GM21526 (cell line): ENCODE measurements around the gene HLA-DQB2.
"Not testable (repeated sequence)": the region's sequence is repeated elsewhere in the genome, so short reads cannot be mapped to it uniquely, and the experiment has no call there.

Experiments used
- ATAC-seq: cut with Tn5 transposase; IDR thresholded peaks from one replicate; pipeline ENCODE4 v1.9.1; 2021; ENCODE audit warnings: moderate library complexity; ENCODE audit not compliant: unreplicated experiment, low FRiP score

HLA-DQB2 gene

GRCh38 chr6:32752580-32752979 is 10.8 kb downstream of the HLA-DQB2 start:
- ATAC-seq = no peak

GRCh38 chr6:32745649-32746048 is 17.7 kb downstream of the HLA-DQB2 start:
- not testable (repeated sequence) for ATAC-seq

- no peak for ATAC-seq
Measured at GRCh38 chr6:32744776-32745175, 18.6 kb downstream of the HLA-DQB2 start.

- ATAC-seq = no peak
Measured at GRCh38 chr6:32742374-32742773, 21.0 kb downstream of the HLA-DQB2 start.

DNA sequence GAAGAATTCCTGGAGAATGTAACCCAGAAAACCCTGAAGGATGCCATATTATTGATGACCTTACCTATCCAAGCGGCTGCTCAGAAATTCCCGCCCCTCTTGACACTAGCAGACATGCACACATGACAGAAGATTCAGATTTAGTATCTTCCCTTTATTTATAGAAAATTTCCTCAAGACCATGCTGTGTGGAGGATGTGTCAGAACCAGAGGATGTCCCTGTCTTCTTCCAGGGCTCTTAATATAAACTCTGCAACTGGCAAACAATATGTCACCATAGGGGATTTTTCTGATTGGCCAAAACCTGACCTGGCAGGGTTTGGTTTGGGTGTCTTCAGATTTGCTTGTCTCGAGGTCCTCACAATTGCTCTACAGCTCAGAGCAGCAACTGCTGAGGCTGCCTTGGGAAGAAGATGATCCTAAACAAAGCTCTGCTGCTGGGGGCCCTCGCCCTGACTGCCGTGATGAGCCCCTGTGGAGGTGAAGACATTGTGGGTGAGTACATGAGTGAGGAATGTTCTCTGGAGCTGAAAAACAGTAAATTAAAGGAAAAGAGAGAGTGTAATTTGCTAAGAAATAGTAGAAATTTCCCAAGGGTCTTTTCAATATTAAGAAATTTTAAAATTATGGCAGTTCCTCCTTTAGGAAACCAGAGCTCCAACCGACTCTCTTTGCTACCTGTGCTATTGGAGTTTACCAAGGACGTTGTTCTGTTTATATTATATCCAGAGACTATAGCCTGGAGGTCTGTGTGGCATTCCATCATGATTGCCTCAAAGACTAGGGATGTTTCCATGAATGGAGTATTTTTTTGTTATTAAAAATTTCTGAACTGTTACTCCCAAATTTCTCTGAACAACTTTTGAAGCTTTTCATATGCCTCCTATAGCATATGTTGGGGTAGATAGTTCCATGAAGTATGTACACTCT is 22.0 kb downstream of the HLA-DQB2 start, which contains the start of gene HLA-DQA2:
TSS of gene HLA-DQA2 (plus strand) at position 361 of the 930 bp plus-strand sequence. CDS start at position 414, 53 bp downstream.
- no peak for ATAC-seq

GRCh38 chr6:32738126-32738525 is 25.2 kb downstream of the HLA-DQB2 start:
- ATAC-seq = no peak

GRCh38 chr6:32718879-32719278 is 44.5 kb downstream of the HLA-DQB2 start:
- ATAC-seq = no peak

DNA sequence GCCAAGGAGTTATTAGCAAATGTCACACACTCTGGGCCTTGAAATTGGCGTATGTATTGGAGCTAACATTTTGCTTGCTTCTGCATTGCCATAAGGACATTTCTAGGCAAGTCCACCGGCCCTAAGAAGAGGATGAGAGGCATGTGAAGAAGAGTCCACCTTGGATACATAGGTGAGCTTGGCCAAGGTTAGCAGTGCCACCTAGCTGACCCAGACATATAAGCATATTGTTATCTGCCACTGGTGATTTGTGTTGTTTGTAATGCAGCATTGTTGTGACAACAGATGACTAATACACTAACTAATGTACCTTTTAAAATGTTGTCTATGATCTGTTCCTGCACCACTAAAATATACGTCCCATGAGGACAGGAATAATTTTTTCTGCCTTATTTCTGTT is 46.9 kb downstream of the HLA-DQB2 start:
- no peak for ATAC-seq

GRCh38 chr6:32713241-32713640 is 50.1 kb downstream of the HLA-DQB2 start:
- no peak for ATAC-seq

DNA sequence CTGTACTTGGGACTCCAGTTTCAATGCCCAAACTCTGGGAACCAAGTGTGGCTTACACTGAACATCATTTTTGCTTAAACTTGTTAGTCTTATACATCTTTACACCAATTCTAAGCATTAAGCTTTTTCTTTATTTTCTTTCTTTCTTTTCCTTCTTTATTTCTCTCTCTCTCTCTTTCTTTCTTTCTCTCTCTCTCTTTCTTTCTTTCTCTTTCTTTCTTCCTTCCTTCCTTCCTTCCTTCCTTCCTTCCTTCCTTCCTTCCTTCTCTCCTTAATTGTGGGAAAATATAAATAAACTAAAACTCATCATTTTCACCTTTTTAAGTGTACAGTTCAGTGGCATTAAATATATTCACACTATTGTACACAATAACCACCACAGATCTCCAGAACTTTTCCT is 53.7 kb downstream of the HLA-DQB2 start:
- no peak for ATAC-seq
